C1 segment of cervical spinal cord (tissue), 14 donors: ENCODE results near the gene SRP9.
"Not testable (repeated sequence)": the region's sequence is repeated elsewhere in the genome, so short reads cannot be mapped to it uniquely, and the experiment has no call there.

Source experiments
- DNase-seq, 14 donors: peaks; one replicate each; lab custom pipeline; 2025; lab: John Stamatoyannopoulos, UW

SRP9 gene

DNA sequence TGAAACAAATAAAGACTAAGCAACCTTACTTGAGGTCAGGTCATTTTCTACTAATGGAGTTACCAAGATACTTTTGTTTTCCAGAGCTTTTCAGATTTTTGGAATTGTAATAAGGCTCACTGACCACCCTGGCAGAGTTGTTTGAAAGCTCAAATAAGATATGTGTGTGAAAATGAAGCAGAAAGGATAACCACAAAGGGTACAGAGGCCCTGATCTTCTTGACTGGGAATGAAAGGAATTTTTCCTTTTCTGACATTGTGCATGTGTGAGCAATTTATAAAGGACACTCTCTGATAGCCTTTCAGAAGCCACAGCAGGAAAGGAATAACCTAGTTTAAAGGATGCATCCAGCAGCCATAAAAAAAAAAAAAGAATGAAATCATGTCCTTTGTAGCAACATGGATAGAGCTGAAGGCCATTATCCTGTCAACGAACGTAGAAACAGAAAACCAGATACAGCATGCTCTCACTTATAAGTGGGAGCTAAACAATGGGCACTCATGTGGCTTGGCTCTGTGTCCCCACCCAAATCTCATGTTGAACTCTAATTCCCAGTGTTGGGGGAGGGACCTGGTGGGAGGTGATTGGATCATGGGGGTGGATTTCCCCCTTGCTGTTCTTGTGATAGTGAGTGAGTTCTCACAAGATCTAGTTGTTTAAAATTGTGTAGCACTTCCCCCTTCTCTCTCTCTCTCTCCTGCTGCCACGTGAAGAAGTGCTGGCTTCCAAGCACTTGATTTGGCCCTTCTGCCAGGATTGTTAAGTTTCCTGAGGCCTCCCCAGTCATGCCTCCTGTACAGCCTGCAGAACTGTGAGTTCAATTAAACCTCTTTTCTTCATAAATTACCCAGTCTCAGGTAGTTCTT is 3.1 kb upstream of the SRP9 start:
- DNase-seq: no peak

DNA sequence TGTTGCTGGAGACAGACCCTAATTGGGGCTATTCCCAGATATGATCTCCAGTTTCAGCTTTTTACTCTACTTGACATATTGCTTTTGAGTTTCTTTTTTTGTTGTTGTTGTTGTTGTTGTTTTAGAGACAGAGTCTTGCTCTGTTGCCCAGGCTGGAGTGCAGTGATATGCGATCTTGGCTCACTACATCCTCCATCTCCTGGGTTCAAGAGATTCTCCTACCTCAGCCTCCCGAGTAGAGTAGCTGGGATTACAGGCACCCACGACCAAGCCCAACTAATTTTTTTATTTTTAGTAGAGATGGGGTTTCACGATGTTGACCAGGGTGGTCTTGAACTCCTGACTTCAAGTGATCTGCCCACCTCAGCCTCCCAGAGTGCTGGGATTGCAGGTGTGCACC is 1.3 kb upstream of the SRP9 start:
- DNase-seq: no peak

DNA sequence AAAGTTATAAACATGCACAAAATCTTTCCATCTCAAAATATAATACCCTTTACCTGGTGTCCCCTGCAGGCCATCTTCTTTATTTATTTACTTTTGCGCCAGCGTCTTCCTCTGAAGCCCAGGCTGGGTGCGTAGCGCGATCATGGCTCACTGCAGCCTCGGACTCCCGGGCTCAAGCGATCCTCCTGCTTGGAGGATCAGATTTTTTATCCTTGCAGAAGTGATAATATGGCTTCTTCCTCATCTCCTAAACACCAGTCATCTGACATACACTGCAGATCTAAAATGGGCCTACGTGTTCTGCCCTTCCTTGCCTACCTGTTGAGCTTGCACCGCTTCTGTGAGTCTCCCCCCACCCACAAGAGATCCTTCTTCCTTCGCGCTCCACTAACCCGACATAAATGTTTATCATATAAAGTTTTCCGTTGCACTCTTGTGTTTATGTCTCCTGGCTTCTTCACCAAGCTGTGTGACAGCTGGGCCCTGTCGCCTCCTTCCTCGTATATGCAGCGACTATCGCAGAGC is 506 bp upstream of the SRP9 start:
- no peak for DNase-seq

DNA sequence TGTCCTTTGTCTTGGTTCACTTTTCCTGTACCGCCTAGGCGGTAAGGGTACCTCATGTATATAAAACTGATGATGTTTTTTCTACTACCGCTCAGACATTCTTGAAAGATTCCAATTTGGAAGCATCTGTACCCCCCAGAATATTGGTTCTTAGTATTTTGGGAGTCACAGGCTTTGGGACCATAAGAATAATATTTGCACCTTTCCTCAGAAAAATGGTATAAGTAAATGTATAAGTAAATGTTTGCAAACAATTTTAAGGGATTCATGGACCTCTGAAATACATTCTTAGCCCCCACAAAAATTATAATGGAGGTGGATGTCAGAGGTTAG is 677 bp downstream of the SRP9 start:
- no peak for DNase-seq

DNA sequence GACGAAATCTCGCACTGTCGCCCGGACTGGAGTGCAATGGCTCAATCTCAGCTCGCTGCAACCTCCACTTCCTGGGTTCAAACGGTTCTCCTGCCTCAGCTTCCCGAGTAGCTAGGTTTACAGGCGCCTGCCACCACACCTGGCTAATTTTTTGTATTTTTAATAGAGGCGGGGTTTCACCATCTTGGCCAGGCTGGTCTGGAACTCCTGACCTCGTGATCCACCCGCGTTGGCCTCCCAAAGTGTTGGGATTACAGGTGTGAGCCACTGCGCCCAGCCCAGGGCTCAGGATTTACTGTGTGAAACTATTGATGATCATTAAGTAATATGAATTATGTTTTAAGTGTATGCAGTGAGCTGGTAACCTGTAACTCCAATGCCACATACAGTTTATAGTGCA is 1.5 kb downstream of the SRP9 start:
- not testable (repeated sequence) for DNase-seq

DNA sequence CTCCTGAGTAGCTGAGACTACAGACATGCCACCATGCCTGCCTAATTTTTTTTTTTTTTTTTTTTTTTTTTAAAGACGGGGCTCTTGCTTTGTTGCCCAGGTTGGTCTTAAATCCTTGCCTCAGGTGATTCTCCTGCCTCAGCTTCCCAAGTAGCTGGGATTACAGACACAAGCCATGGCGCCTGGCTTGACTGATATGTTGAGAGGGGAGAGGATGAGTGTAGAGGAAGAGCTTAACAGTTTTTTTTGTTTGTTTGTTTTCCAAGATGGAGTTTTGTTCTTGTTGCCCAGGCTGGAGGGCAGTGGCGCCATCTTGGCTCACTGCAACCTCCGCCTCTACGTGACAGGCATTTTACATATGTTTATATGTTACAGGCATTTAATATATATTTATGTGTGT is 2.5 kb downstream of the SRP9 start:
- no peak for DNase-seq

DNA sequence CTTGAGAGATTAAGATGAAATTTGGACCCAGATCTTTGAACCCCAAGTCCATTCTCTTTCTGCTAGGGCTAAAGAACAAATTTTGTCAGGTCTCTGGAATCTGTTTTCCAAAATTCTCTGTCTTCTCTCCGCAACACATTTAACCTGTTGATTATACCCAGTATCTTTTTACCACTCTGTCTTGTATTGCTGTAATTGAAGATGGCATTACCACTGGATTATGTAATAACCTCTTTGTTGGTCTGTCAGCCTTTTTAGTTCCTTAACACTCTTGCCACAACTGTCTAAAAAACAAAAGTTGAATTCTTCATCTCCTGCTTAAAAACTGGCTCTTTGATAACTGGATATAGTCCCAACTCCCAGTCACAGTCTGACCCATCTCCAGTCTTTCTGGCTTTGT is 3.0 kb downstream of the SRP9 start:
- no peak for DNase-seq

DNA sequence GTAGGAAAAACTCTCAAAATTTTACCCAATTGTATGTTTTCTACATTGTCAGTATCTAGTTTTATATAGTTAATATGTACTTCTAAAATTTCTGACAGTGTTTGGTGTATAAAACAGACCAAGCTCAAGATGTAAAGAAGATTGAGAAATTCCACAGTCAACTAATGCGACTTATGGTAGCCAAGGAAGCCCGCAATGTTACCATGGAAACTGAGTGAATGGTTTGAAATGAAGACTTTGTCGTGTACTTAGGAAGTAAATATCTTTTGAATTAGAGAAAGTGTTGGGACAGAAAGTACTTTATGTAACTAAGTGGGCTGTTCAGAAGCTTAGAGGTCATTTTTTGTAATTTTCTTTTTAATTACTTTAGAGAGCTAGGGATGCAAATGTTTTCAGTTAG is 11.5 kb downstream of the SRP9 start:
- DNase-seq: not testable (repeated sequence)

DNA sequence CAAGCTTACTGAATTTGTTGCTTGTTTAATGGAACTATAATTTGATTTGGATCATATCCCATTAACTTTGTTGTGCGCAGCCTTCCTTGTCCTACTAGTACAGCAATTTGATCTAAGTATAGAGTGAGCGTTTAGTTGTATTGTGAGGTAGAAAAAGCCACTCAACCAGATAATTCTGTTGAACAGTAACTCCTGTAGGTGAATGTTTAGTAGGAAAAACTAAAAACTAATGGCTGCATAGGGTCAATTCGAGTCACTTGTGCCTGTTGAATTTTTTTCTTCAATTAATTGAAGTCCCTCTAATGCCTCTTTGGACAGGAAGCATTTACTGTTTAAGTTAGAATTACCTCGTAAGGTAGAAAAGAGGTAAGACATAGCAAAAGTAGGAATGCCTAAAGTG is 17.3 kb downstream of the SRP9 start:
- DNase-seq: no peak

DNA sequence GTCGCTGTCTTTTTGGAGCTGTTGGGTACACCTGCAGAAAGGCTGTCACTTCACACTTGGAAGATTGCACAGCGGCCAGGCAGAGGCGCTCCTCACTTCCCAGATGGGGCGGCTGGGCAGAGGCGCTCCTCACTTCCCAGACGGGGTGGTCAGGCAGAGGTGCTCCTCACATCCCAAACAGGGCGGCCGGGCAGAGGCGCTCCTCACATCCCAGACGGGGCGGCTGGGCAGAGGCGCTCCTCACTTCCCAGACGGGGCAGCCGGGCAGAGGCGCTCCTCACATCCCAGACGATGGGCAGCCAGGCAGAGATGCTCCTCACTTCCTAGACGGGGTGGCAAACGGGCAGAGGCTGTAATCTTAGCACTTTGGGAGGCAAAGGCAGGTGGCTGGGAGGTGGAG is 18.5 kb downstream of the SRP9 start:
- DNase-seq: not testable (repeated sequence)

DNA sequence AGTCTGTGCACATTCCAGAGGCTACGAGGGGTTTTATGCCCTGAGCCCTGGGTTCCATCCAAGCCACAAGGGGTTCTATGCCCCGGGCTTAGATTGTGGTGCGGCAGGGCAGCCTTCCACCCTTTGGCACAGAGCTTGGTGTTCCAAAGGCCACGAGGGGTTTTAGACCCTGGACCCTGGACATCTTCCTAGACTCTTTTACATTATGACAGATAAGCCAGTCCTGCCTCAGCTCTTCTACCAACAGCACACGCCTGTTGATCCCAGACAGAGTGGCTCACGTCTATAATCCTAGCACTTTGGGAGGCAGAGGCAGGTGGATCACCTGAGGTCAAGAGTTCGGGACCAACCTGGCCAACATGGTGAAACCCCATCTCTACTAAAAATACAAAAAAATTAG is 23.5 kb downstream of the SRP9 start:
- not testable (repeated sequence) for DNase-seq

DNA sequence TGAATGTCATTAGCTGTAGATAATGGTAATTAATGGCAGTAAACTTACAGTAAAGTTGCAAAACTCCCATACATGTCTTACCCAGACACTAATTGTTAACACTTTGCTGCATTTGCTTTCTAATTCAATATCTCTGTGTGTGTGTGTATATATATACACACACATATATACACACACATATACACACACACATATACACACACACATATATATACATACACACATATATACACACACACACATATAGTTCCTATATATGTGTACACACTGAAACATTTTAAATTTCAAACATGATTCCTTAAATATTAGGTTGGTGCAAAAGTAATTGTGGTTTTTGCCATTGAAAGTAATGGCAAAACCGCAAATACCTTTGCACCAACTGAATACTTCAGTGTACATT is 28.6 kb downstream of the SRP9 start:
- DNase-seq: no peak

DNA sequence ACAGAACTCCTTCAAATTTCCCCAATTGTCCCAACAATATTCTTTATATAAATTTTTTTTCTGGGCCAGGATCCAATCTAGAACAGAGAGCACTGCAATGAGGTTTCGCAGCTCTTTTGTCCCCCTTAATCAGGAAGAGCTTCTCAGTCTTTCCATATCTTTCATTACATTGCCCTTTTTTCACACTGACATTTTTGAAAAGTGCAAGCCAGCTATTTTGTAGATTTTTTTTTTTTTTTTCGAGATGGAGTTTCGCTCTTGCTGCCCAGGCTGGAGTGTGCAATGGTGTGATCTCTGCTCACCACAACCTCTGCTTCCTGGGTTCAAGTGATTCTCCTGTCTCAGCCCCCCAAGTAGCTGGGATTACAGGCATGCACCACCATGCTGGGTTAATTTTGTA is 29.1 kb downstream of the SRP9 start:
- DNase-seq: not testable (repeated sequence)

DNA sequence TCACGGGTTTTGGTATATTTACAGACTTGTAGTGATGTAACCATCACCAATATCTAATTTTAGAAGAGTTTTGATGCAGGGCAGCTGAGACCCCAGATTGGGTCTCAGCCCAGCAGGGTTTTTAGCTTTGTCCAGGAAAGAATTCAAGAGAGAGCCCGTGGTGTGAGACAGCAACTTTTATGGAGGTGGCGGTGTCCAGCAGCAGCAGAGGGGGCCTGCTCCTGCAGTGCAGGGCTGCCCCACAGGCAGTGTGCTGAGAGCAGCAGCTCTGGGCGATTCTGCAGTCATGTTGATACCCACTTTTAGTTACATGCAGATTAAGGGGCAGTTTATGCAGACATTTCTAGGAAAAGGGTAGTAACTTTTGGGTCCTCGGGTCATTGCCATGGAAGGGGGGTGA is 30.5 kb downstream of the SRP9 start:
- no peak for DNase-seq

DNA sequence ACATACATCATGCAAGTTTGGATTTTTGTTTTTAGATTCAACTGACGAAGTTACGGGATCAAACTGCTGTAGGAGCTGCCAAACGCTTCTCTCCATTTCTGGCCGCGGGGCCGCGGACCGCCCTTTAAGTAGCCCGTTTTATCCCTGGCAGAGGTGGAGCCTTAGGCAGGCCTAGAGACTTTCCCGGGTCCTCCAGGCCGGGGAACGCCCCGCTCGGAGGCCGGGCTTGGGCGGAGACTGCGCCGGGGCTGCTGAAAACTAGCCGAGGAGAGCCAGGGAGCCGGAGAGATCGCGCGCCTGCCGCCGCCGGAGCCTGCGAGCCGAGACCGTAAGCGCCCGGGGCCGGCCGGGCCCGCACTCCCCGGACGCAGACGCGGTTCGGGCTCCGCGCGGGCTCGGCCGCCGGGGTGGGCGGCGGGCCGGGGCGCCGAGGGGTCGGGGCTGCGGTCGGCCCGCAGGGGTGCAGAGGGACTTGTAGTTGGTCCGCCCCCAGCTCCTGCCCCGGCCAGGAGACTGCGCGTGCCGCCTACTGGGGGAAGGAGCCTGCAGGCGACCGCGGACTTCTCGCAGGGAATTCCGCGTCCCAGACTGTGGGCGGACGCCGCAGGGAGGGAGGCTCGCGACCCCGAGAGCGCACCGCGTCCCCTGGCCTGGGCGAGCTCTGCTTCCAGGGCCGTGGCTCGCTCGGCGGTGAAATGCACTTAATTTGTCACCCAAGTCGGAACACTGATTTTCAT is 32.4 kb downstream of the SRP9 start, which contains the start of gene EPHX1:
TSS of gene EPHX1 (plus strand) at position 283 of the 737 bp plus-strand sequence. CDS start 18,606 bp downstream, outside the sequence.
- peak in 13 of 14 donors; percentile 47 to 88 (median 72) for DNase-seq

DNA sequence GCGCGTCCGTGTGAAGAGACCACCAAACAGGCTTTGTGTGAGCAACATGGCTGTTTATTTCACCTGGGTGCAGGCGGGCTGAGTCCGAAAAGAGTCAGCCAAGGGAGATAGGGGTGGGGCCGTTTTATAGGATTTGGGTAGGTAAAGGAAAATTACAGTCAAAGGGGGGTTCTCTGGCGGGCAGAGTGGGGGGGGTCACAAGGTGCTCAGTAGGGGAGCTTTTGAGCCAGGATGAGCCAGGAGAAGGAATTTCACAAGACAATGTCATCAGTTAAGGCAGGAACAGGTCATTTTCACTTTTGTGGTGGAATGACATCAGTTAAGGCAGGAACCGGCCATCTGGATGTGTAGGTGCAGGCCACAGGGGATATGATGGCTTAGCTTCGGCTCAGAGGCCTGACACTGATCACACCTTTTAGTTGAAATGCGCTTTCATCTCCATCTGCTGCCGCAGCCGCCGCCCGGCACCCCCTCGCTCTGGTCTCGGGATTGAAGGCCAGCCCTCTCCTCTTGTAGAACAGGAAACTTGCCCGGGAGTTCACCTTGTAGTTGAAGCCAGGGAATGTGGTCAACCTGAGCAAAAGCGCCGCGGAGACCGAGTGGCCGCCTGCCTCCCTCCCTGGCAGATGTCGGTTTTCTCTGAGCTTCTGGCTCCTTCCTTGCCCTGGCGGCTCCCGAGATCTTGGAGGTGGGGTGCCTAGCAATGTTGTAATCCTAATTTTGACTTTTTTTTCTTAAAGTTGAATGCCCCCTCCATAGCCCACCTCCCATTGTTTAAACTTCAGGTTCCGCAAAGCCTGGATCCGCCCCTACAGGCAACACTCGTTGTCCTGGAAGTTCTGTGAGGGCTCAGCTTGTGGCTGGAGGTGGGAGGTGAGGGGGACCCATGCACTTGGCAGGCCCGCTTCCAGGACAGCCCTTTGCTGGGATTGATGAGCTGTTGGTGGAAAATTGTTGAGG is 33.2 kb downstream of the SRP9 start:
- peak in 2 of 14 donors; percentile 10 to 64 for DNase-seq

DNA sequence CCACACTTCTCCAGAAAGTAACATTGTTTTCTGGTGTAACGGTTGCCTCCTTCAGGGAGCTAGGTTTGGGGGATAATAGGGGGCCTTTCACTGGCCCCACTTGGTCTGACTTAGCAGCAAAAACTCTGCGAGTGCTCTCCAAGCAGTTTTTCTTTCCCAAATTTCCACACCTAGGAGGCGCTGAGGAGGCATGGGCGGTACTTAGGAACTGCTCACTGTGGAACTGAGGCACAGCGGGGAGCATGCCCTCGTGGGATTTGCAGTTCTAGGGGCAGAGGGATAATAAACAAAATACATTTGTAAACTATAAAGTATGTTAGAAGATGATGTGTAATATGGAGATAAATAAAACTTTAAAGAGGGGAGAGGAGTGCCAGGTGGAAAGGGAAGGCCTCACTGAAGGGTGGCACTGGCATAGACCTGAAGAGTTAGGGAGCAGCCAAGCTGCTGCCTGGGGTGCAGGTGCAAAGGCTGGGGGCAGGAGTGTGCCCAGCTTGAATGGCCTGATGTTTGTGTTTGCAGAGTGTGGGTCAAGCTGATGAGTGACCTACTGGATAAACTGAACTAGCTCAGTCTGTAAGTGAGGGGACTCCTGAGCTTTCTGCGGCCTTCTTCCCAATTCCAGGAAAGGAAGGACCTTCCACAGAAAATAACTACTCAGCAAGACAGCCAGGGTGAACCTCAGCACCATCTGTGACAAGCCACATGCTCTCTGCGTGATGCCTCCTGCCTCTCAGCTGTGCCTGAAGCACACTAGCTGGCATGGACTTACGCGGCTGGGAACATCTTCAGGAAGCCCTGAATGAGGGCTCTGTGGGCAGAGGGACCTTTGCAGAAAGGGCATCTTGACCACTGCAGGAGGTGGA is 34.2 kb downstream of the SRP9 start:
- peak in 1 of 14 donors; percentile 69 for DNase-seq

DNA sequence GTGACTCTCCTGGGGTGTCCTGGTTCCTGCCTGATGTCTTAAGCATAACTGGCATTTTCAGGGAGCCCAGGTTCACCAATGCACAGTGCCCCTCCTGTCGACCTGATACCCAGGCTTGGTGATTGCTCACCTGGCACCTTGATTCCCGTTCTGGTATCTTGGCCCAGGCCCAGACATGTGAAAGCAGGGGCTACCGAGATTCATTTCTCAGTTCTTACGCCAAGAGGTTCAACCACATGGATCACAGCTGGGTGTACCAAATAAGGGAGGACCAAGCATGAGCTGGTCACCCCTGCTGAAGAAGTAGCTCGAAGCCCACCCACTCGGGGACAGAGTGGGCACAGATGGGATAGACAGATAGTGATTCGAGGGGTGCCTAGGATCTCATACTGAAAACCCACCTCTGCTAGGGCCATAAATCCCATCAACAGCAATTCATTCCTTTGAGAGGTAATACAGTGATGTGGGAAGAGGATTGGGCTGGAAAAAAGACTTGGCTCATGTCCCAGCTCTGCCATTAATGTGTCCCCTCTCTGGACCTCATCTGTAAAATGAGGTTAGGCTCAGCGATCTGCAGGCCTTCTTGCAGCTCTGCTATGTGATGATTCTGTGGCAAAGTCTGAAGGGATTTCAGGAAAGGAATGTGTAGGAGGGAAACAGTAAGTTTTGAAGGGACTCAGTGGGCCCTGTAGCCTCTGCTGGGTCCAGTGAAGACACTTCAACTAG is 35.0 kb downstream of the SRP9 start:
- no peak for DNase-seq

DNA sequence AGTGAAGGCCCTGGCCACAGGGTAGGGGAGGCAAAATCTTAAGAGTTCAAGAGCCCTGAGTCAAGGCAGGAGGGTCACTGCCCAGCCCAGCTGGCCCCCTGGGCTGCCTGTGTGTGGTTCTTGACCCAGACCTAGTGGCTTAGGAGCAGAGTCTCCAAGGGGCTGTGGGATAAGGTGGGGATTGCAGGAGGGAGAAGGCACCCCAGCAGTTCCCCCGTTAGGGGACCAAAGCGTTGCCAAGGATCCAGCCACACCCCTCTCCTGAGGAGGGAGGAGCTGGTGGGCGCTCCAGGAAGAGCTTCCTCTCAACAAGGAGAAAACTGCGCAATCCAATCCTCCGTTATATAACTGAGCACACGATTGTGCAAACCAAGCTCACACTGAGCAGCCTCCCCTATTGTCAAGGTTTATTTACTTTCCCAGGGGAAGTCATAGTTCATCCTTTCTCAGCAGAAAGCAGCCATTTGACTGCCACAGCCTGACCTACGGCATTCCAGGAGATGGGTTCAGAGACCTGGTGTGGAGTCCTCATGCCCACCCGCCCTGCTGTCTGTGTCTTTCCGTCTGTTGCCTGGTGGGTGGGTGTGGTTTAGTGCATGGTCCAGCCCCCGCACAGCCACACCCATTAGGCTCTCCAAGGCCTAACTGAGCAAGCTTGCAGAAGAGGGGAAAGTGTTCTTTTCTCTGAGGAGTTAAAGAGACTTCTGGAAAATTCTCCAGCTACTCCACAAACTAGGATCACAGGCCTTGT is 35.8 kb downstream of the SRP9 start:
- DNase-seq: no peak
